IMR-90 (cell line): ENCODE results near the gene CALM1.

ENCODE experiments used
- BHLHE40 ChIP-seq: fragments of 150-350 bp; IDR thresholded peaks from 2 replicates; pipeline ENCODE4 v1.6.1; 2016; ENCODE audit warnings: mild to moderate bottlenecking, low read depth, low read length
- CHD1 ChIP-seq: IDR thresholded peaks from 2 replicates; pipeline ENCODE4 v1.6.1; 2012; ENCODE audit warnings: low read depth, low read length, improper control_type of control experiment
- CTCF ChIP-seq: conservative IDR thresholded peaks from 2 replicates; pipeline ENCODE4 v1.5.1; 2012; ENCODE audit warnings: mild to moderate bottlenecking, low read depth, low read length, improper control_type of control experiment
- FOS ChIP-seq: fragments of 150-350 bp; IDR thresholded peaks from 2 replicates; pipeline ENCODE4 v1.6.1; 2016; ENCODE audit warnings: low read depth, low read length
- MAZ ChIP-seq: IDR thresholded peaks from 2 replicates; pipeline ENCODE4 v1.6.1; 2012; ENCODE audit warnings: low read depth, mild to moderate bottlenecking, low read length, improper control_type of control experiment, moderate library complexity, borderline replicate concordance
- NFE2L2 ChIP-seq: fragments of 150-350 bp; IDR thresholded peaks from 2 replicates; pipeline ENCODE4 v1.6.1; 2016; ENCODE audit warnings: low read depth, mild to moderate bottlenecking, low read length
- POLR2A ChIP-seq: IDR thresholded peaks from 2 replicates; pipeline ENCODE4 v1.6.1; 2012; ENCODE audit warnings: mild to moderate bottlenecking, low read depth, low read length
- RAD21 ChIP-seq: IDR thresholded peaks from 2 replicates; pipeline ENCODE4 v1.6.1; 2012; ENCODE audit warnings: low read length, improper control_type of control experiment
- RFX5 ChIP-seq: IDR thresholded peaks from 2 replicates; pipeline ENCODE4 v1.8.0; 2012; ENCODE audit warnings: low read depth, mild to moderate bottlenecking, low read length, moderate library complexity
- SMC3 ChIP-seq: fragments of 150-350 bp; IDR thresholded peaks from 2 replicates; pipeline ENCODE4 v1.6.1; 2016; ENCODE audit warnings: low read depth, mild to moderate bottlenecking, antibody characterized with exemption, low read length, moderate library complexity
- USF2 ChIP-seq: fragments of 150-350 bp; IDR thresholded peaks from 2 replicates; pipeline ENCODE4 v1.6.1; 2017; ENCODE audit warnings: mild to moderate bottlenecking, antibody characterized with exemption, low read length, low read depth

- TF ChIP-seq MAZ: no peak
- TF ChIP-seq RFX5: no peak
- TF ChIP-seq SMC3: no peak
- TF ChIP-seq BHLHE40: no peak
- no peak for TF ChIP-seq CTCF
- no peak for TF ChIP-seq POLR2A
- no peak for TF ChIP-seq CHD1
- no peak for TF ChIP-seq USF2
- no peak for TF ChIP-seq NFE2L2
- no peak for TF ChIP-seq FOS
- TF ChIP-seq RAD21: no peak
These were observed 21.2 kb downstream of the CALM1 start for GRCh38 chr14:90418053-90418452.
